H1 (cell line): ENCODE data around the gene MUSTN1. TPM values are rescaled to one million over a fixed set of nuclear protein-coding genes. Genes with fewer than 3 reads are reported as not detected.

Experiments
- KDM4A ChIP-seq: IDR thresholded peaks from one replicate; pipeline ENCODE4 v1.7.1; 2012; ENCODE audit warnings: low read depth, mild to moderate bottlenecking, moderate library complexity, low read length, inconsistent platforms; ENCODE audit not compliant: severe bottlenecking
- YY1 ChIP-seq: IDR thresholded peaks from 2 replicates; pipeline ENCODE4 v1.6.1; 2011; ENCODE audit warnings: low read depth, mild to moderate bottlenecking, low read length
- polyA plus RNA-seq, 7 experiments: library from polyadenylated mRNA; depleted of rRNA in 3 of 7; stranded (reverse) in 5 of 7; unstranded in 2 of 7; fragments of >200 nt in 5 of 7; fragments of 200-250 nt in 2 of 7; gene quantifications; 1 replicate in 5 of 7; 2 replicates in 1 of 7; 4 replicates in 1 of 7; pipeline versions ENCODE4 v1.2.1 to v1.2.3, GENCODE V29; 2011 to 2013; ENCODE audit warnings: missing spikeins in 2 of 7, mixed read lengths in 2 of 7
- total RNA-seq: library from RNA; stranded (reverse); fragmentation: NEBNext Ultra II Directional; extraction: Animal tissue kit (Norgen Biotek cat#: 25700); gene quantifications from 2 replicates; pipeline ENCODE4 v1.2.1, GENCODE V29; 2021

The MUSTN1 gene
- total and polyA plus RNA-seq, 2 of the 8 experiments (the other 6 are each of a cell fraction or from before 2014, with no cell fraction given) = 1.1 to 2.4 TPM

DNA sequence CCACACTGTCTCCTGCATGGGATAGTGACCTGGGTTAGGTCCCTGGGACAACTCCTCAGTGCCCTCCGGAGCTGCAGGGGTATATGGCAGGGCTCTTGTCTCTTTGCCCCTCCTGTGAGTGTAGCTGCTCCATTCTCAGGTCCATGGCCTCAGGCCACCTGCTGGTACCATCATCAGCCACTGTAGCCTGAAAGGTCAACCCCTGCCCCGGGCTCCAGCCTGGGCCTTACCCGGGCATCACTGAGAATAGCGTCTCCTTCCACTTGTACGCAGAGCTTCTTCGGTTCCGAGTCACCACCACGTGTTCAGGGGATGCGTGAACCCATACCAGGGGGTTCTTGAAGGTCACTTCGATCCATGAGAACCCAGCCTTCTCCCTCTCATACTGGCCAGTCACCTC, 18.2 kb downstream of the MUSTN1 start (continued):
- TF ChIP-seq KDM4A (no peak), YY1 (no peak)
